ENCODE results near the gene ADCY4. TPM values are rescaled to one million over a fixed set of nuclear protein-coding genes. Genes with fewer than 3 reads are reported as not detected.

Gene ADCY4
- polyA plus RNA-seq, 1 experiment: 6.8 TPM

GRCh38 chr14:24379907-24380730 lies 45.2 kb upstream of the ADCY4 start:
- DNase-seq (ENCODE audit: low read depth): no peak
- TF ChIP-seq CTCF (IDR thresholded peaks at IDR 0.05; ENCODE audit: insufficient read depth, low read depth, low read length): no peak
- ChIA-PET POLR2A (interaction anchor here (0.7 to 1.2 kb wide), 2 partner anchors 14 to 39 kb away, joined by 3 read pairs; no protein-coding TSS in a partner anchor), CTCF (interaction anchor here (0.6 to 4.8 kb wide), 7 partner anchors 9 to 51 kb away, joined by 3 to 28 read pairs (median 4); partner anchors contain the start of genes ADCY4 and NYNRIN)
- Histone ChIP-seq H3K36me3 (ENCODE audit: control insufficient read depth, insufficient read depth, low read length) (peaks cover 24% of the 10 kb centered on the region), H3K27me3 (ENCODE audit: control insufficient read depth, insufficient read depth, low read length) (no peaks in the 10 kb centered on the region), H3K4me3 (ENCODE audit: low read depth, low read length) (no peak overlapping the region)

GRCh38 chr14:24378981-24379906 lies 44.4 kb upstream of the ADCY4 start:
- Histone ChIP-seq H3K27me3 (ENCODE audit: control insufficient read depth, insufficient read depth, low read length) (no peaks in the 10 kb centered on the region), H3K4me3 (ENCODE audit: low read depth, low read length) (no peak overlapping the region), H3K36me3 (ENCODE audit: control insufficient read depth, insufficient read depth, low read length) (peaks cover 27% of the 10 kb centered on the region)
- TF ChIP-seq CTCF (IDR thresholded peaks at IDR 0.05; ENCODE audit: insufficient read depth, low read depth, low read length): no peak
- no peak for DNase-seq (ENCODE audit: low read depth)
- ChIA-PET CTCF (interaction anchor here (0.8 to 4.8 kb wide), 12 partner anchors 8 to 58 kb away, joined by 3 to 28 read pairs (median 4); partner anchors contain the start of genes ADCY4 and NYNRIN), POLR2A (interaction anchor here (0.7 to 0.8 kb wide), 3 partner anchors 9 to 118 kb away, joined by 3 read pairs; no protein-coding TSS in a partner anchor)

- no peak overlapping the region for H3K4me3 ChIP-seq (ENCODE audit: low read depth, low read length)
- ChIA-PET CTCF (interaction anchor here (0.6 to 4.8 kb wide), 7 partner anchors 8 to 270 kb away, joined by 3 to 28 read pairs (median 5); partner anchors contain the start of gene ADCY4), POLR2A (interaction anchor here (0.7 to 0.8 kb wide), 2 partner anchors 10 to 117 kb away, joined by 3 read pairs; no protein-coding TSS in a partner anchor)
Observed at GRCh38 chr14:24378327-24378726, 43.5 kb upstream of the ADCY4 start.

GRCh38 chr14:24377657-24378056 lies 42.8 kb upstream of the ADCY4 start:
- DNase-seq (ENCODE audit: low read depth): no peak
- ChIA-PET POLR2A (no interaction called here), CTCF (interaction anchor here (0.6 to 4.8 kb wide), 6 partner anchors 8 to 270 kb away, joined by 3 to 28 read pairs (median 6); partner anchors contain the start of gene ADCY4)
- Histone ChIP-seq H3K27me3 (ENCODE audit: control insufficient read depth, insufficient read depth, low read length) (no peaks in the 10 kb centered on the region), H3K4me3 (ENCODE audit: low read depth, low read length) (no peak overlapping the region), H3K36me3 (ENCODE audit: control insufficient read depth, insufficient read depth, low read length) (peaks cover 40% of the 10 kb centered on the region)
- TF ChIP-seq CTCF (IDR thresholded peaks at IDR 0.05; ENCODE audit: insufficient read depth, low read depth, low read length): no peak

More at GRCh38 chr14:24378327-24378726, 43.5 kb upstream of the ADCY4 start:
- peaks cover 34% of the 10 kb centered on the region for H3K36me3 ChIP-seq (ENCODE audit: control insufficient read depth, insufficient read depth, low read length)
- no peak for DNase-seq (ENCODE audit: low read depth)
- TF ChIP-seq CTCF (IDR thresholded peaks at IDR 0.05; ENCODE audit: insufficient read depth, low read depth, low read length): no peak
- no peaks in the 10 kb centered on the region for H3K27me3 ChIP-seq (ENCODE audit: control insufficient read depth, insufficient read depth, low read length)

Data from BJ (cell line).